ENCODE measurements around the gene ADORA2B.
"Not testable (repeated sequence)": the region's sequence is repeated elsewhere in the genome, so short reads cannot be mapped to it uniquely, and the experiment has no call there.

Gene ADORA2B

DNA sequence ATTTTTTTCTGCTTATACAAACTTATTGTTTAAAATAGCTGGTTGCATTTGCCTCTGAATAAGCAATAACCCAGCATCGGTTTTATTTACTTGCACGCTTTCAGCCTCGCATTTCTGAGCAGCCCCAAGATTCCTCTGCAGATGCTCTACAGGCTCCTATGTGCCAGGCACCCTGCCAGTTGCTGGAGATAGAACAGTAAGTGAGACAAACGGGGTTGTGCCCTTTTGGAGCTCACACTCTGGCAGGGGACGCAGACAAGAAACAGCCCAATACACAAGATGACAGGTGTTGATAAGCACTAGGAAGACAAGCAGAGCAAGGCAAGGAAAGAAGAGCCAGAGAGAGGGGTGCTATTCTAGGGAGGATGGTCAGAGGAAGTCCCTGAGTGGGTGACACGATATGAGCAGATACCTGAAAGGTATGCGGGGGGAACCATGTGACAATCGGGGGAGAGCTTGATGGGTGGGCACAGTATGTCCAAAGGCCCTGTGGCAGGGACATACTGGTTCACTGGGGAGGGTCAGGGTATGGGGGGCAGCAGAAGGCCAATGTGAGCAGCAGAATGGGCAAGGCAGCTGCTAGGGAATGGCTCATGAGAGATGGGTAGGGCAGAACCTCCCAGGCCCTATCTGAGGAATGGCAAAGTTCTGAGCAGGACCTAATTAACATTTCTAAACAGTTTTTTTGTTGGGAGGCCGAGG lies 18.7 kb upstream of the ADORA2B start:
- no peak for DNase-seq

DNA sequence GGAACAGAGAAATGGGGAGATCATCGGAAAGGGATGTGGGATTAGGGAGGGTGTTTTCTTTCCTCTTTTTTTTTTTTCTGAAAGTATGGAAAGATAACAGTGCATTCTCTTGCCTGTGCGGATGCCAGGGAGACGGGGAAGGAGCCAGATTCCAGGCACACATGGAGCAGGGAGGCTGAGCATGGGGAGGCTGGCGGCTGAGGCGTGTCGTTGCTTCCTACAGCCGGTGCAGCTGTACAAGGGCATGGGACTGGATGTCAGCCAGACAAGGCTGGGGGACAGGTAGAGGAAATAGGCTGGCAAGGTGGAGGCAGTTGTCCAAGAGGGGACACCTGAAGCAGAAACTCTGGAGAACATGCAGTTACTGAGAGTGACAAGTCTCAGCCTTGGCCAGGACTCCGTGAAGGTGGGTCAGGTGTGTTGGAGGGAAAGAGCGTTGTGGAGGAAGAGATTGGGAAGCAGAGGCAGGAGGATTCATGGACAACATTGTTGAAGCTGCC lies 16.6 kb upstream of the ADORA2B start:
- DNase-seq: no peak

GRCh38 chr17:15929941-15930340 lies 15.0 kb upstream of the ADORA2B start:
- no peak for DNase-seq

DNA sequence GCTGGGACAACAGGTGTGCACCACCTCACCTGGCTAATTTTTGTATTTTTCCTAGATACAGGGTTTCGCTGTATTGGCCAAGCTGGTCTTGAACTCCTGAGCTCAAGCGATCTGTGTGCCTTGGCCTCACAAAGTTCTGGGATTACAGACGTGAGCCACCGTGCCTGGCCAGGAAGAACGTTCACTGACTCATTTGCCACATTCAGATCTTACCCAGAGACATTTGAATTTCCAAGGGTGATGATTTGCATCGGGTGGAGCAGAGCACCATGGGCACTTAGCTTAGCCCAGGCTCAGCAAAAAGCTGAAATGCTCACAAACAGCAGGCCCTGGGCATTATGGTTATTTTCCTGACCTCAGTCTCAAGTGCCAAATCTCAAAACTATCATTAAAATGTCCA lies 14.5 kb upstream of the ADORA2B start:
- no peak for DNase-seq

GRCh38 chr17:15931394-15931793 lies 13.5 kb upstream of the ADORA2B start:
- no peak for DNase-seq

GRCh38 chr17:15934866-15935265 lies 10.1 kb upstream of the ADORA2B start:
- DNase-seq: no peak

GRCh38 chr17:15935891-15936290 lies 9.0 kb upstream of the ADORA2B start:
- DNase-seq: no peak

- DNase-seq: not testable (repeated sequence)
Observed at GRCh38 chr17:15936481-15936880, 8.4 kb upstream of the ADORA2B start.

DNA sequence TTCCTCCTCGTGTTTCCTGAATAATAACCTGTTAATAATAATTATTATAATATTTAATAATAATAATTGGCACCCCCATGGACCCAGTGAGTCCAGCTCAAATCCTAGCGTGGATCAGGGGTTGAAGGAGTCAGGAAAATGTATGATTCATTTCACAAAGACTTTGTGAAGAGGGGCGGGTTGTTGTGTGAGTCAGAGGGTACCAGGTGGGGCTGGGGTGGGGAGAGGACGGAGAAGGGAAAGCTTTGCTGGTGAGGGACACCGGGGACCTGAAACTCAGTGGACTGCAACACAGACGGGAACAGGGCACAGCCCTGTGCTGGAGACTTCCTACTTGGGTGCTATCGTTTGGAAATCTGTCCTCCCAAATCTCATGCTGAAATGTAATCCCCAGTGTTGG lies 3.1 kb upstream of the ADORA2B start:
- DNase-seq: no peak

DNA sequence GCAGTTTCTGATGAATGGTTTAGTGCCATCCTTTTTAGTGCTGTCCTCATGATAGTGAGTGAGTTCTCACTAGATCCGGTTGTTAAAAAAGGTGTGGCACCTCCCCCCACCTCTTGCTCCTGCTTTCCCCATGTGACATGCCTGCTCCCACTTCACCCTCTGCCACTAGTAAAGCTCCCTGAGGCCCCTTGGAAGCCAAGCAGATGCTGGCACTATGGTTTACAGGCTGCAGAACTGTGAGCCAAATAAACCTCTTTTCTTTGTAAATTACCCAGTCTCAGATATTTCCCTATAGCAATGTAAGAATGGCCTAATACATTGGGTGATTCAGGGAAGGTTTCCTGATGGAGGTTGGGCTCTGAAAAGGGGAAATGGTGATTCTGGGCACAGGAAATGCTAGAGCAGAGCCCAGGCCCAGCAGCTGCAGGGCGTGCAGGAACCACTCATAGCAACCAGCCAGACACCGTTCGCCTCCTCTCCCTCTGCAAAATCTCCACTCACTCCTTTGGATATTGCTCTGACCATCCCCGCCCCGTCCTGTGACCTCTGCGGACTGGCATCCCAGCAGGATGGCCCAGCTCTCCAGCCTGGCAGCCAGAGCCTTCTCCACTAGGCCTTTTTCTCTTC lies 2.6 kb upstream of the ADORA2B start:
- peak; percentile 85 to 88 for DNase-seq

DNA sequence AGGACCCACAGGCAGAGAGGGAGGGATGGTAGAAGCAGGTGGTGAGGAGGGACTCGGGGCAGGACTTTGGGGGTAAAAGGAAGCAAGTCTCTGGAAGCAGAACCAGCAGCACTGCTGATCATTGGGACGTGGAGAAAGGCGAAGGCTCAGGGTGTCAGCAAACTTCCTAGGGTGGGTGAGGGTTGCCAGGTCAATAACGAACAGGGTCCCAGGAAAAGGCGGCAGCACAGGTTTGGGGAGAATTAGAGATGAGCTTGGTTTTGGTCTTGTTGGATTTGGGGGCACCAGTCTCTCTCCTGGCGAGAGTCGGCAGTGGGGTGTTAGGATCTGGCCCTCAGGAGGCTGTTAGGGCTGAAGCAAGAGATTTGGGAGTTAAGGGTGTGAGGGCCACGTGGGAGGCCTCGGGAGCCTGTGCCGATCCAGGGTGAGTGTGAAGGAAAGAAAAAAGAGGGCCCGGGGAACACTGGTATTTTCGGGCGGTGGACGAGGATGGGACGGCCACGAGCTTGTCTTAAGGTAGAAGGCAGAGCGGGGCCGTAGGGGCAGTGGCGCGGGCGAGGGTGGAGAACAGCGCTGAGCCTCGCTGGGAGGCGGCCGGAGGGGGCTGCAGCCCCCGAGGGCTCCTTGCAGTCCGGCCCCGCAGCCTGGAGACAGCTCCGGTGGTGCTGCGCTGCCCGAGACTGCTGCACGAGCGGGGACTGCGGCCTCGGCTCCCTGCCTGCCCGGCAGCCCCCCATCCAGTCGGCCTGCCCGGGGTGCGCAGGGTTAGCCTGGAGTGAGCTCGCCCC lies 765 bp upstream of the ADORA2B start:
- no peak for DNase-seq

- peak; percentile 84 to 93 for DNase-seq
Observed at GRCh38 chr17:15945527-15946191, 729 bp downstream of the ADORA2B start.

DNA sequence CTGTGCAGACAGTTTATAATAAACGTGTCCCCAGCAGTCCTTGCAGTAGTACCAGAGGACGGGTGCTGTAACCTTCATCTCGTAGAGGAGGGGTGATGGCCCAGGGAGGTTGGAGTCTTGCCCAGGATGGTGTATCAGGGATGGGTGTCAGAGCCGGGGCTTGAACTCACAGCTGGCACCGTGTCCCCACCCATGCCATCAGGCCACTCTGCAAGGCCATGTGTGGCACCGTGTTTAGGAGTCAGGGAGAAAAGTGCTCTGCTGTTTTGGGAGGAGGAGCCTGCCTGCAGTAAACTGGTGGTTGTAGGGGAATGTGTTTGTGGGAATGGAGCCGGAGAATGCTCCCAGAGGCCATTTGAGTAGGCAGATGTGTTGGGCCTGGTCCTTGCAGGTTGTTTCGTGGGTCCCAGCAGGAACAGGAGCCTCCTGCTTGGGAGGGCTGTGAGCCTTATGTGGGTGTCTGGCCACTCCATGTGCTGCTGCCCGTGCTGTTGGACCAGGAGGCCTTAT lies 1.7 kb downstream of the ADORA2B start:
- DNase-seq: no peak

DNA sequence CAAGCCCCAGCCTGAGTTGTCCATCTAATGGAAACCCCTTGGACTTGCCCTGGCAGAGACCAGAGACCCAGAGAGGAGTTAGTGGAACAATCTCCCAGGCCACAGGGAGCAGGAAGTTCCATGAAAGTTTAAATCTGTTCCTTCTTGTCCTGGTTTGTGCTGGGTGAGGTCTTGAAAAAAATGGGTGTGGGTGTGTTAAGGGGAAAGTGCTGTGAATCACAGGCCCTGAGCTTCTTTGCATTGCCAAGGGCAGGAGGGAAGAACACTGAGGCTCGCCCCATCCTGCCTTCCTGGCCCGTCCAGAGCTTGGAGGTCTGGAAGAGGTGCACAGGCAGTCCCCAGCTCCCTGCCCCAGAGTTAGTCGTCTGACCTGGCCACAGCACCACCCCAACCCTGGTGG lies 2.3 kb downstream of the ADORA2B start:
- peak; percentile 75 to 85 for DNase-seq

DNA sequence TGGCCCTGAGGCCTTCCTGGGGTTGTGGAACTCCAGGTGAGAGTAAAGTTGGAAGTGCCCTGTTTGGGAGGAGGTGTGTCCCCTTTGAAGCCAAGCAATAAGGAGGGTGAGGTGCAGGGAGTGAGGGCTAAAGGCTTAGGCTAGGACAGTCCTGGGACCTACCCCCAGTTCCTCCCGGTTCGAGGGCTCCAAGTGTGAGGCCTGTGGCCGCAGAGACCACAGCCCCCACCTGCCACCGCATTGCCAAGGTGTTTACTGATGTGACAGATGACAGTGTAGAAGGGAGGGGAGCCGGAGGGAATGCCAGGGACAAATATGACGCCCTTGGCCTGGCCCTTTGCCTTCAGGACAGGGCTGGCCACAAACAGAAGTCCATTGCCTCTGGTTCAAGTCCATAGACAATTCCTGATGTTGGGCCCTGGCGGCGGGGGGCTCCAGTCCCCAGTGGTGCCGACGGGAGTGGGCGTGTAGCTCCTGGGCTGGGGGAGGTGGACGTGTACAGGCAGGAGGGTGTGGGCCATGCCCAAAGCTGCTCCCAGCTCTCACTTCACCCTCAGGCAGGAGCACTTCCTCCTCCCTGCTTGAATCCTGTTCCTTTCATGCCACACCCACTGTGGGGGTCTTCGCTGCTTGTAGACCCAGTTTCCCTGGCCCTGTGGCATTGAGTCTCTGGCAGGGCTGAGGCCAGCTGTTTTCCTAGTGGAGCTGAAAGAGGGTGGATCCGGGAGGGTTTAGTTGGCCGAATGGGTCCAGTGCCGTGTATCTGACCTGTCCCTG lies 3.2 kb downstream of the ADORA2B start:
- no peak for DNase-seq

GRCh38 chr17:15951368-15952047 lies 6.6 kb downstream of the ADORA2B start:
- no peak for DNase-seq

GRCh38 chr17:15952048-15952532 lies 7.2 kb downstream of the ADORA2B start:
- no peak for DNase-seq

DNA sequence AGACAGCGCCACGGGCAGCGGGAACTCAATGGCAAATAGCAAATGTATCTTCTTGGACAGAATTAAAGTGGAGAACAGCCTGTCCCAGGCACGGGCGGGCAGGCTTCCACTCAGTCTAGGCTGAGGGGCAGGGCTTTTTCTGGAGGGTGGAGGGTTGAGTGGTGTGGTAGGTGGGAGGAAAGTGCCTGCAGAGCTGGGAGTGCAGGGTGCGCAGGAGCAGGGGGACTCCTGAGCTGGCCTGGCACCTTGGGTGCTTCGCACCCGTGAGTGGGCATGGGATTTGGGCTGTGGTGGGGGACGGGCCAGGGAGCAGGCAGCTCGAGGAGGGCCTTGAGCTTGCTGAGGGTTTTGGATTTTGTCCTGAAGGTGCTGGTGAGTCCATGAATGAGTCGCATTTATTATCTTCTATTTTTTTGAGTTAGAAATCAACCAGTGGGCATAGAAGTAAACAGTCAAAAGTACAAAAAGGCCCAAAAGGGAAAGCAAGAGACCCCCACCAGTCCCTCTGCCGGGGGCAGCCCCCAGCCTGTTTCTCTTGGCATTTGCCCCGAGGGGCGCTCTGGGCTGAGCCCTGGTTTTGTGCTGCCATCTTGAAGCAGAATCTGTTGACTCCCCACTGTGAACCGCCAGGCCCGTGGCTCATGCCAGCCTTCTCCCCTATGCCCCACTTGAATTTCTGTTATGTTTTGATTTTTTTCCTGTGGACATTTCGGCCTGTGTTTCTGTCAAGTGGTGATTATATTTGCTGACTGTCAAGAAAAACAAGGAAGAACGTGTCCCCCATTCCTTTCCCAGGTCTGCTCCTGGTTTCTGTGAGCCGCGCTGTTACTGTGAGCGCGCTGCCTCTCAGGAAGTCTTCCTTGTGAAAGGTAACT lies 8.2 kb downstream of the ADORA2B start:
- DNase-seq: no peak

DNA sequence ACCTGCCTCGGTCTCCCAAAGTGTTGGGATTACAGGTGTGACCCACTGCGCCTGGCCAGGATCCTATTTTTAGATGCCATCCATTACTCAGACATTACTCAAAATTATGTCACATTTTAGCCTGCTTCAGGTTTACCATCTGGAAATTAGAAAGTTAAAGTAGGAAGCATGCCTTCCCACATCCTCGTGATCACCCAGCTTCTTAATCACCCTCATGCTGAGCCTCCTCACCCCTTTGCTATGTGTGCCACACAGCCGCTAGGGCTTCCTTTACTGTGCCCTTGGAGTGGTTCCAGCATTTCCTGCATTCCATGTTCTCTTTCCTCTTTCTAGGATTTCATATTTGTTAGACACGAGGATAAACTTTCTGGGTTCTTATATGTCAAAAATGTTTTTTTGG lies 9.3 kb downstream of the ADORA2B start:
- DNase-seq: peak; percentile 65 to 83

DNA sequence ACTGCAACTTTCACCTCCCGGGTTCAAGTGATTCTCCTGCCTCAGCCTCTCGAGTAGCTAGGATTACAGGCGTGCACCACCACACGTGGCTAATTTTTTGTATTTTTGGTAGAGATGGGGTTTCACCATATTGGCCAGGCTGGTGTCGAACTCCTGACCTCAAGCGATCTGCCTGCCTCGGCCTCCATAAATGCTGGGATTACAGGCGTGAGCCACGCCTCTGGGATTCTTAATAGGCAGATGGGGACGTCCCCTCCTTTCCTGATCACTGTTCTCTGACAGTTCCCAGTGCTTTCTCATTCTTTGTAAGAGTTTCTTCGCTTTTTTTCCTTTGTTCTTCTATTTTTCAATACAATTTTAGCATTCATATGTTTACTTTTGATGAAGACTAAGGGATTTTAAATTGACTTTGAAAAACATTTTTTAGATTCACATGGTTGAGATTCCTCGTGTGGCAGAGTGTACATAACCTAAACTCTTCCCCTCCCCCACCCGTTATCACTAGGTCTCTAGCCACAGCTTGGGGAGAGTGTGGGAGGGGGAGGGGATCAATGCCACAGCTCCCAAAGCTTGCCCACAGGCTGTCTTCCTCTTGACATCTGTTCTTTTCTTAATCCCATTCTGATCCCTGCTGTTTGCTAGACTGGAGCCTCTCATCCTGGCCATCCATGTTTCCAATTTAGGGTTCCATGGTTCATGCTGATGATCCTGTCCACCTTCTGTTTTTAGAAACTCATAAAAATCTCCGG lies 11.0 kb downstream of the ADORA2B start:
- DNase-seq: no peak
